HG02678 (cell line): ENCODE measurements around the gene RPL28.
"Not testable (repeated sequence)": the region's sequence is repeated elsewhere in the genome, so short reads cannot be mapped to it uniquely, and the experiment has no call there.

Experiments used
- ATAC-seq: cut with Tn5 transposase; IDR thresholded peaks from one replicate; pipeline ENCODE4 v1.9.1; 2021; ENCODE audit warnings: mild to moderate bottlenecking, moderate library complexity; ENCODE audit not compliant: unreplicated experiment

The RPL28 gene

DNA sequence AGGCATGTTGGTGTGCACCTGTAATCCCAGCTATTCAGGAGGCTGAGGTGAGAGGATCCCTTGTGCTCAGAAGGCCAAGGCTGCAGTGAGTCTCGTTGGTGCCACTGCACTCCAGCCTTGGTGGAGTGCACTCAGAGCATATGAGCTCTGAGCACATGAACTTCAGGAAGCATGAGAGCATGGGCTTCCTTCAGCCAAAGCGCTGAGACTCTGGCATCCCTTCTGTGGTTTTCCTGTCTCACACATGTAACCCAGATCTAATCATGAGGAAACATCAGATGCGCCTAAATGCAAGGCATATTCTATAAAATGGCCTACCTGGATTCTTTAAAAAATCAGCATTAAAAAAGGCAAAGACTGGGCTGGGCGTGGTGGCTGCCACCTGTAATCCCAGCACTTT is 35.5 kb downstream of the RPL28 start:
- ATAC-seq = not testable (repeated sequence)

DNA sequence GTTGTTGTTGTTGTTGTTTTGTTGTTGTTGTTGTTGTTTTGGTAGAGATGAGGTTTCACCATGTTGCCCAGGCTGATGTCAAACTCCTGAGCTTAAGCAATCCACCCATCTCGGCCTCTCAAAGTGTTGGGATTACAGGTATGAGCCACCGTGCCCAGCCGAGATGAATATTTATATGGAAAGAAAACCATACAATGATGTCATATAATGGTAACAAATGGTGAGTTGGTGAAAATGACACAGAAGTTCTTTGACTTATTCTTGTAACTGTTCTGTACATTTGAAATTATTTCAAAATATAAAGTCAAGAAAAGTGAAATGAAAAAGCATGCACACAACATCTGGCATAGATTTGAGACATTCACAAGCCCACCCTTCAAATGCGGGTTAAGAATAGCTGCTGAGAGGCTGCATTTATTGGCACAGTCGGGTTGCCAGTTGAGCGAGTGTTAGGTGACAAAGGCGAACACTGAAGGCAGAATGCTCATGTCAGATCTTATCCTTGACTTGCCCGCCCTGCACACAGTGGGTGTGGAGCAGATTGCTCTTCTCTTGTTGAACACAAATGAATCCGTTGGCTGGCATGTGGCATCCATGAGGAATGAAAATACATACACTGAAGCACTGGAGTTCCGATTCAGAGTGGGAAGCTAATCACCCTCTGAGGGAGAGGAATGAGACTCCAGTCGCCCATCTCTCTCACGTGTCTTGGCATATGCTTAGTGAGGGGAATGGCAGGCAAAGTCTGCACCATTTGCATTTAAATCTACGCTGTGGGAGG is 37.7 kb downstream of the RPL28 start:
- ATAC-seq = no peak

DNA sequence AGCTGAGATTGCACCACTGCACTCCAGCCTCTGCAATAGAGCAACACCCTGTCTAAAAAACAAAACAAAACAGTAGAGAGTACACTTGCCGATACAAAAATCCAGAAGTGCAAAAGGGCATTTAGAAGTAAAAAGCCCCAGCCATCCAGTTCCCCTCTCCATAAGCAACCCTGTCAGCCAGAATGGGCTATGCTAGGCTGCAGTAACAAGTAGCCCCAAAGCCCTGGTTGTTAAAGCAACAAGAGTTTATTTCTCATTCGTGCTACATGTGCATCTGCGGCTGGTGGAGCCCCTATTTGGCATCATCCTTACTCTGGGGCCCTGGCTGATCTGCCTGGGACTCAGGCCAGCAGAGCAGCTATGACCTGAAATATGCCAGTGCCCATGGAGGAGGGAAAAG is 38.8 kb downstream of the RPL28 start:
- ATAC-seq = no peak

DNA sequence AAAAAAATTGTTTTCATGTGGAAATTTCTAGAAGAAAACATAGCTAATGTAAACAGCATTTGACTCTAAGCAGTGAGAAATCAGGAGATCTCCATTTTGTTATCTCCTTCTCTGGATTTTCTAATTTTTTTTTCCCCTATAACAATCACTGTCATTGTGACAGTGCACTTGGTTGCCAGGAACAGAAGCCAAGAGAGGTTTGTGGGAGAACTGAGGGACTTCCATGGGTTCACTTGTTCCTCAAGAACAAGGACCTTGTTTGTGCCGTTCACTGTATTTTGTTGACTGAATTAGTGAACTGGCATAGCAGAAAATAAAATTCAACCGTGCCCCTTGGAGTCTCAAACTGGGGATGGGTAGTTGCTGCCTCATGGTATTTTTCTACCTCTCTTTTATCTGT is 40.3 kb downstream of the RPL28 start:
- ATAC-seq = no peak

DNA sequence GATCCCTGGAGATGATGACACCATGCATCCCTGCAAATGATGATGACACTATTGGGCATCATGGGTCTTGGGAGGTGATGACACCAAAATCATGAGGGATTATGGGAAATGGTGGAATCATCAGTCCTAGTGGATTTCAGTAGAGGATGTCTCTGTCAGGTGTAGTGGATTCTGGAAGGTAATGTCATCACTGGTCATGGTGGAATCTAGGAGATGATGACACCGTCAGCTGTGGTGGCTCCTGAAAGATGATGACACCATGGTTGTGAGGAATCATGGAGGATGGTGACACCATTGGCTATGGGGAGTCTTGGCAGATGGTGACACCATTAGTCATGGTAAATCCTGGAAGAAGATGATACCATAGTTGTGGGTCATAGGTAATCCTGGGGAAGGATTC is 45.5 kb downstream of the RPL28 start:
- no peak for ATAC-seq

DNA sequence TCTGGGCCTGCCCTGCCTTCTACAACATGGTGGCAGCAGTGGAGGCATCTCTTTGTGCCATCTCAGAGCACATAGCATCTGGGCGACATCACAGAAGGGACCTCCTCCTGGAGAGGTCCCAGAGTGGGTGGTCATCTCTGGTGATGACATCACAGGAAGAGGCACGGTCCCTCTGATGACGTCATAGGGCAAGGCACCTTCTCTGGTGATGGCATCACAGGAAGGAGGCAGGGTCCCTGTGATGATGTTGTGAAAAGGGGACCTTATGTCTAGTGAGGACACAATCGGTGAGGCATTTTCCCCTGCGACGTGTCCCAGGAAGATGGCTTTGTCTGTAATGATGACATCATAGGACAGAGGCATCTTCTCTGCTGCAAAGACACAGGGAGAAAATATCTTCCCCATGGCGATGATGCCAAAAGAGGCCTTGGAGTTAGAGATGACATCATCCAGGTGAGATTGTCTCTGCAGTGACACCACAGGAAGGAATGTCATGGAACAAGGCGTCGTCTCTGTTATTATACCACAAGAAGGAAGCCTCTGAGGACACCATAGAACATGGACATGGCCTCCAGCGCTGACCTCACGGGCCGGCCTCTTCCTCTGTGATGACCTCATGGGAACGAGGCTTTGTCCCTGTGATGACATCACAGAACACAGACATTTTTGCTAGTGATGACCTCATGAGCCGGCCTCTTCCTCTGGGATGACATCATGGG is 46.7 kb downstream of the RPL28 start:
- ATAC-seq = no peak

DNA sequence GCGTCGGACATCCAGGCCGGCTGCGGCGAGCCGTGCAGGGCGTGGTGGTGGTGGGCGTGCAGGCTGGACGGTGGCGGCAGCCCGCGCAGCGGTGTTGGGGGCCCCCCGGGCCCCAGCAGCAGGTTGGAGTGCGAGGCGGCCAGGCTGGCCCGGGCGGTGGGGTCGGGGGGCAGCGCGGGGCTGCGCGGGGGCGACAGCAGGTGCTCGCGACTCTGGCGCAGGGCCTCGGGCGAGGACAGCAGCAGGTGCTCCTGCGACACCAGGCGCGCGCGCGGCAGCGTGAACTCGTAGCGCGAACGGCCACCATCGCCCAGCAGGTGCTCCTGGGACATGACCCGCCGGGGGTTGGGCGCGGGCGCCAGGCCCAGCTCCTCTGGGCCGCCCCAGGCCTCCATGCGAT is 47.6 kb downstream of the RPL28 start:
- ATAC-seq = no peak

DNA sequence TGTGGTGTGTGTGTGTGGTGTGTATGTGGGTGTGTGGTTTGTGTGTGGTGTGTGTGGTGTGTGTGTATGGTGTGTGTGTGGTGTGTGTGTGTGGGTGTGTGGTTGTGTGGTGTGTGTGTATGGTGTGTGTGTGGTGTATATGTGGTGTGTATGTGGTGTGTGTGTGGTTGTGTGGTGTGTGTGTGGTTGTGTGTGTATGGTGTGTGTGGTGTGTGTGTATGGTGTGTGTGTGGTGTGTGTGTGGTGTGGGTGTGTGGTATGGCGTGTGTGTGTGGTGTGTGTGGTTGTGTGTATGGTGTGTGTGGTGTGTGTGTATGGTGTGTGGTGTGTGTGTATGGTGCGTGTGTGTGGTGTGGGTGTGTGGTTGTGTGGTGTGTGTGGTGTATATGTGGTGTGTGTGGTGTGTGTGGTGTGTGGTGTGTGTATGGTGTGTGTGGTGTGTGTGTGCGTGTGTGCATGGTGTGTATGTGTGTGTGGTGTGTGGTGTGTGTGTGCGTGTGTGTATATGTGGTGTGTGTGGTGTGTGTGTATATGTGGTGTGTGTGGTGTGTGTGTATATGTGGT is 48.7 kb downstream of the RPL28 start:
- no peak for ATAC-seq

DNA sequence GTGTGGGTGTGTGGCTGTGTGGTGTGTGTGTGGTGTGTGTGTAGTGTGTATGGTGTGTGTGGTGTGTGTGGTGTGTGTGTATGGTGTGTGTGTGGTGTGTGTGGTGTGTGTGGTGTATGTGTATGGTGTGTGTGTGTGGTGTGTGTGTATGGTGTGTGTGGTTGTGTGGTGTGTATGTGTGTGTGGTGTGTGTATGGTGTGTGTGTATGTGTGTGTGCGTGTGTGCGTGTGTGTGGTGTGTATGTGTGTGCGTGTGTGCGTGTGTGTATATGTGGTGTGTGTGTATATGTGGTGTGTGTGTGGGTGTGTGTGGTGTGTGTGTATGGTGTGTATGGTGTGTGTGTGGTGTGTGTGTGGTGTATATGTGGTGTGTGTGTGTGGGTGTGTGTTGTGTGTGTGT is 49.3 kb downstream of the RPL28 start:
- ATAC-seq = no peak

DNA sequence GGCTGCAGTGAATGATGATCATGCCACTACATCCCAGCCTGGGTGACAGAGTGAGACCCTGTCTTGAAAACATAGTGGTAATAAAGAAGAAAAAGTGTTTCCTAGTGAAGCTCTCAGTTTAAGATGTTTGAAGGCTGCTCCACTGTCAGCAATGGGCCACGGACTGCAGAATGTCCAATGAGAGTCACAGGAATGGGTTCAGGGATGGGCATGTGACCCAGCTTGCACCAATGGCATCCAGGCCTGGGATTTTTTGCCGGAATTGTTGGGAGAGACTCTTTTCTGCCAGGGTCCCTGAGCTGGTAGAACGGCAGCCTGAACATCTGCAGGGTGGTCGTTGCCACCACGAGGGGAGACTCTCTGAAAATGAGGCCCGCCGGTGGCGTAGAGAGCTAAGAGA is 51.1 kb downstream of the RPL28 start:
- no peak for ATAC-seq

DNA sequence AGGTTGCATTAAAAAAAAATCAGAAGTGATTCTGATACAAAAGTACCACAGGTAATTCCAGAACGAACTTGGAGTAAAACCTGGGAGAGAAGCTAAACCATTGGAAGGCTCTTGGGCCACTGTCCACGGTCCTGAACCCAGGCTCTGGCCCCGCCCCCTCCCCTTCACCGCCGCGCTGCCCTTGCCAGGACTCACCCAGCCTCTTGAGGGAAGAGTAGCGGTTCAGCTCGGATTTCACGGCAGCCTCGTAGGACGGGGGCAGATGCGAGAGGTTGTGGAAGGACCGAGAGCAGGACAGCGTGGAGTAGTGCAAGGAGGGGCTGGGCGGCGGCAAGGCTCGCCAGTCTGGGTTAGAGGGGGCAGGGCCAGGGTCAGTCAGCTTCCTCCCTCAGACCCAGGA is 51.7 kb downstream of the RPL28 start:
- ATAC-seq = no peak

DNA sequence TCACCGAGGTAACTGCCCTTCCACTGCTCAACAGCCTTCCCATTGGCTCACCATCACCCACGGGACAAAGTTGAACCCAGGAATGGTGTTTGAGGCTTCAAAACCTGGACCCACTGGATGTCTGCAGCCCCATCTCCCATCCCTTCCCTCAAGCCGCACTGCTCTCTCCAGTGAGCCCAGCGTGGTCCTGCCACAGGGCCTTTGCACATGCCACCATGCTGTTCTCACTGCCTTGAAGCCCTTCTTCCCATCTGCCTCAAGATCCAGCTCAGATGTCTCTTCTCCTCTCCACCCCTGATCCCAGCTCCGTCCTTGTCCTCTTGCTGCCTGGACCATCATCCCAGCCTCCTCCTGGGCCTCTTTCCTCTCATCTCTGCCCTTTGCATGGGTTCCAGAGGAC is 53.3 kb downstream of the RPL28 start:
- ATAC-seq = no peak

DNA sequence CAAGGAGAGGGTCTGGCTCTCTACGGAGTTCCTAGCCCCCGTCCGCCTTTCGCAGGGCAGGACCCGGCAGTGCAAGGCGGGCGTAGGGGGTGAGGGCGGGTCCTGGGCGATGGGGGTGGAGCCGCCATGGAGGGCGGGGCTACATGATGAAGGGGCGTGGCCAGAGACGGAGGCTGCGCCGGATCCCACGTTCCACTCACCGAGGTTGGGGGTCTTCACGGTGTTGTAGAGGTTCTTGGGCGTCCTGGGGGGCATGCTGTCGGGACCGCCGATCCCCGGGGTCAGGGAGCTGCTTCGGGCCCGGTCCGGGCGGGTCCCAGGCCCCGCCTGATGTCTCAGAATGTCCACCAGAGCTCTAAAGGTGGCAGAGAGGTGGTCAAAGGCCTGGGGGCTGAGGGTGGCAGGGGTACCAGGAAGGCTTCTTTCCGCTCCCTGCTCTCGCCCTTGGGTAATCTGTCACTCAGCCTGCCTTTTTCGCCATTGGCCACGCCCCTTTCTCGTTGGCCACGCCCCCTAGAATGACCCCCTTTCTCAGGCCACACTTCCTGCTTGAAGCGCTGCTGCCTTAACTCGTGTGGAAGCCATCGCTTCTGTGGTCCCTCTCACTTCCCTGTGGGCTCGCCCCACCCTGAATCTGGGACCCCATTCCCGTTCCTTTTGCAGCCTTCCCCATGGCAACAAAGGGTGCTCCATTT is 54.8 kb downstream of the RPL28 start:
- no peak for ATAC-seq

DNA sequence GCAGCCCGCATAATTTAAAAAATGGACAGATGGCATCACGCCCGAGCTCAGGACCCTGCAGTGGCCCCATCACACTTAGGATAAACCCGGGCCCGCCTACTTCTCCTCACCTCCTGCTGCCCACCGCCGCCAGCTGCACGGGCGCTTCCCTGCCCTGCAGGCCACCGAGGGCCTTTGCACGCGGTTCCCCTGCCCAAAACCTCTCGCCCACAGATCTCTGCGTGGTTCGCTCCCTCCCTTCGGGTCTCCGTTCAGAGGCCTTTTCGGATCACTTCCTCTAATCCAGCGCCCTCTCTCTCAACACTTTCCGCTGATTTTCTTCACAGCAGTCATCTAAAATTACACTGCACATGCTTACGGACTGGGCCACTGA is 55.6 kb downstream of the RPL28 start:
- no peak for ATAC-seq

DNA sequence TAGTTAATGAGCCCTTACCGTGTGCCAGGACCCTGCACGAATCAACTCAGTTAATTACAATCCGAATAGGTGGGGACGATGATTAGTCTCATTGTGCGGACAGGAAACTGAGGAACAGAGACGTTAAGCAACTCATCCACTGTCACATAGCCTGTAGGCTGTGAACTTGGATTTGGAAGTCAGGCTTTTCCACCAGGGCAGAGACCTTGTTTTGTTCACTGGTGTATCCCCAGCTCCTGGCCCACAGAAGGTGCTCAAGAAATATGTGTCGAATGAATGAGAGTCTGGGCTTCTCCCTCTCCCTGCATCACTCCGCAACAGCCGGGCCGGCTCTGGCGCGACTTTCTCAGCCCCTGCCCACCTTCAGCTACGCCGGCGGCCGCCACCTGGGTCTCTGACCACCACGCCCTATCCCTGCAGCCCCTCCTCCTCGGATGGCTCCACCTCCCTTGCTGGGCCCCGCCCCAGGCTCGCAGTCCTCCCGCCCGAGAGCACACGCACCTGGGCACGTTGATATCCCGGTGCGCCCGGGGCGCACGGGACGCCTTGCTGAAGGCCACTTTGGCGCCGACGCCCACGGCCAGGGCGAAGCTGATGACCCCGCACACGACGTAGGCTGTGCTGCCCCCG is 56.1 kb downstream of the RPL28 start:
- ATAC-seq = no peak

DNA sequence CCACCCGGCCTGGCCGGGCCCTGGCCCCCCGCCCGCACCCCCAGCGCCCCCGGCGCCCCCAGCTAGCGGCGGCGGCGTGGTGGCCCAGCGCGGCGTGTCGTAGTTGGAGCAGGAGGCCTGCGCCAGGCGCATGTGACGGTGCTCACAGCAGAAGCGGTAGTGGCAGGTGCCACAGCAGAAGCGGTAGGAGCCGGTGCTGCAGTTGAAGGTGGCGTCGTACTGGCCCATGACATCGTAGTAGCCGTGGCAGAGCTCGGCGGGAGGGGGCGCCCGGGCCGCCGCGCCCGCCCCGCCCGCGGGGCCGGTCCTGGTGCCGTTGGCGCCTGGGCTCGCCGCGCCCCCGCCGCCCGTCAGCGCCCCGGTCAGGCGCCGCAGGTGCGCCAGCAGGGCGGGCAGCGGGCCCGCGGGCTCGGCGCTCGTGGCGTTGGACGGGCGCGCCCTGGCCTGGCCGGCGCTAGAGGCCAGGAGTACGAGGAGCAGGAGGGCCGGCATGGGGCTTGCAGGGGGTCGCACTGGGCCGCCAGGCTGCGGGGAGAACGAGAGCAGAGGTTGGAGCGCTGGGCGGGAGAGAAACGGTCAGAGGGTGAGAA is 56.7 kb downstream of the RPL28 start:
- no peak for ATAC-seq

DNA sequence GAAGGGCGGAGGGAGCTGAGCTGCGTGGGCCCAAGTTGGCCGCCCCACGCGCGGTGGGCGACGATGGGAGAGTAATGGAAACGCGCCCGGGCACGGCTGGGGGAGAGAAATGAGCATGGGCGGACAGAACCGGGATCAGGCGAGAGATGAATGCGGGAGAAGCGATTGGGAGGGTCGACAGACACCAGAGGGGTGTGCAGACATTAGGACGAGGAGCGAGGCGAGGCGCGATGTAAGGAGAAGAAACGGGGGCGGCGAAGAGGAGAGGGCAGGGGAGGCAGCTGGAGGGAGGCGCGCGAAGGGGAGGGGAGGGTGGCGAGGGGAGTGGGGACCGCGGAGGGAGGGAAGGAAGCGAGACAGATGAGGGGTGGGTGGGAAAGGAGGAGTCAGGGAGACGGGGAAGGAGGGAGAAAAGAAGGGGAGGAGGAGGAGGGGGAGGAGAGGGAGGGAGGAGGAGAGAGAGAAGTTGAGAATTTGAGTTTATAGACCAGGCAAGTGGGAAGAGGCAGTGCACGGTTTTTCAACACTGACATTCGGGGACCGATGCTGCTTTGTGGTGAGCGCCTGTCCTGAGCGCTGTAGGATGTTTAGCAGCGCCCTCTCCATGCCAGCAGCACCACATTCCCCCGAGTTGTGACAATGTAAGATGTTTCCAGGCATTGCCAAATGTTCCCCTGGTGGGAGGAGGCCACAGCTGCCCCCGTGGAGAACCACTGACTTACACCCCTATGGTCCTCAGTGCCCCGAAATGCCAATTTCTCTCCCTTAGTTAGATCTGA is 57.5 kb downstream of the RPL28 start, which contains the start of gene SHISA7:
Gene SHISA7, minus strand, starts transcription at position 256 of the 779 bp plus-strand sequence. CDS start 437 bp downstream, outside the sequence.
- ATAC-seq = no peak

DNA sequence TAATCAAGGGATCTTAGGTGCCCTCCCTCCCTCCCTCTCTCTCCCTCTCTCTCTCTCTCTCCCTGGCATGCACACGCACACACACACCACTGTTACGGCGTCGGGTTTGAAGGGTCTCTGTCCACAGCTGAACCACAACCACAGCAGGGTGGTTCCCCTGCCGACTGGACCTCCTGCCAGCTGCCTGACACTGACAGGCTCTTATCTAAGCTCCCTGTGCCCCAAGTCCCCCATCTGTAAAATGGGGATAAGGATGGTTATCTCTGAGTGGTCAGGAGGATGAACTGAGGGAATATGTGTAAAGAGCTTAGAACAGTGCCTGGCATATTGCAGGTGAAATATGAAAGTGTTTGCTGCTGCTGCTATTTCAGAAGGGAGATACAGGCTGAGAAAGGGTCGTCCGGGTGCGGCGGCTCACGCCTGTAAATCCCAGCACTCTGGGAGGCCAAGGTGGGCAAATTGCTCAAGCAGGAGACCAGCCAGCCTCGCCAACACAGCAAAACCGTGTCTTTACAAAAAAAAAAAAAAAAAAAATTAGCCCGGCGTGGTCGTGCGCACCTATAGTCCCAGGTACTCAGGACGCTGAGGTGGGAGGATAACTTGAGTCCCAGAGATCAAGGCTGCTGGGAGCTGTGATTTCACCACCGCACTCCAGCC is 58.2 kb downstream of the RPL28 start:
- ATAC-seq = no peak

DNA sequence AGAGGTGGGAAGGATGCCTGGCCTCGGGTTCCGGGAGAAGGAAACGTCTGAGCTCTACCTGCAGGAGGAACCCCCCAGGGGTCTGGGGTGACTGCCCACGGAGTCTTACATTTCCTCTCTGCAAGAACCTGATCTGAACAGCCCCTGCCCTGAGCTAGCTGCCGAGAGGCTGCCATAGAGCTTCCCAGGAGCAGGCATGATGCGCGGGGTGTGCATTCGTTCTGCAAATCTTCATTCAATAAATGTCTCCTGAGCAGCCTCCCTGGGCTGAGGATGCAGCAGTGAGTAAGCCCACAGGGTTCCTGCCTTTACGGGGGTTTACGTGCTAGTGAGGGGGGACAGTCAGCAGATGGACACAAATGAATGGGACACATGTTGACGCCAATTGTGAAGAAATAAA is 58.9 kb downstream of the RPL28 start:
- no peak for ATAC-seq
